ENCODE results near the gene HMG20A. TPM values are rescaled to one million over a fixed set of nuclear protein-coding genes. Genes with fewer than 3 reads are reported as not detected.

The HMG20A gene
- total RNA-seq, 4 donors from 2014 or later: 33.1 to 48.7 (median 40.5) TPM

- TF ChIP-seq POLR2A (IDR thresholded peaks at IDR 0.05) (no peak), CTCF (IDR thresholded peaks at IDR 0.05) (no peak)
- intact Hi-C loops (cut with DNase I): no loop called here
- no peaks in the 10 kb centered on the region for H3K9me3 ChIP-seq
- WGBS, 2 donors: 92 to 97% methylated on average over 6 of the region's 6 CpGs
- no peak overlapping the region for H3K27ac ChIP-seq
- no peak overlapping the region for H3K4me3 ChIP-seq (replicated peaks in 1 of 3)
- no peak for DNase-seq
- no peaks in the 10 kb centered on the region for H3K4me1 ChIP-seq
- no peaks in the 10 kb centered on the region for H3K27me3 ChIP-seq
- H3K36me3 ChIP-seq: no peaks in the 10 kb centered on the region
Observed at GRCh38 chr15:77521206-77521605, 100.5 kb downstream of the HMG20A start.

DNA sequence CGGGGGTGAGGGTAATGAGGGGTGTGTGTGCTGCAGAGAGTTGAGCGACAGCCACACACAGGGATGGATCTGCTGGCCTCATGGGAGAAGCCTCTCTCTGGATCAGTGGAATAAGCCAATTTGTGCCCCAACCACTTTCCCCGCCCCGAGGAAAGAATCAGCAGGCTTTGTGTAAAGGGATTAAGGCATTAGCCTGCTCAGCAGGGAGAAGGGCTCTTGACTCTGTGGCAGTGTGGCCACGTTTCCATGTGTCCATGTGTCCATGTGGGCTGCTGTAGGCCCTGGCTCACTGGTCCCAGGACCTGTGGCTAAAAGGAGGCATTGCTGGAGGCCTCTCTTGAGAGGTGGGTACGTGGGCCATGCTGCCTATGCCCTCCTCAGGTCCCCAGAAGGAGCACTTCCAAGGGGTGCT, 104.7 kb downstream of the HMG20A start:
- H3K36me3 ChIP-seq: no peaks in the 10 kb centered on the region
- H3K4me1 ChIP-seq: peaks cover 0 to 9% of the 10 kb centered on the region in 2 donors
- no peaks in the 10 kb centered on the region for H3K9me3 ChIP-seq
- TF ChIP-seq CTCF (IDR thresholded peaks at IDR 0.05) (no peak), POLR2A (IDR thresholded peaks at IDR 0.05) (no peak)
- intact Hi-C loops (cut with DNase I): no loop called here
- no peak for DNase-seq
- WGBS, 2 donors: 76 to 91% methylated on average over 6 of the region's 6 CpGs
- no peak overlapping the region for H3K27ac ChIP-seq
- H3K27me3 ChIP-seq: no peaks in the 10 kb centered on the region
- no peak overlapping the region for H3K4me3 ChIP-seq (replicated peaks in 1 of 3)

GRCh38 chr15:77525907-77526594, 105.4 kb downstream of the HMG20A start:
- intact Hi-C loops (cut with DNase I): no loop called here

DNA sequence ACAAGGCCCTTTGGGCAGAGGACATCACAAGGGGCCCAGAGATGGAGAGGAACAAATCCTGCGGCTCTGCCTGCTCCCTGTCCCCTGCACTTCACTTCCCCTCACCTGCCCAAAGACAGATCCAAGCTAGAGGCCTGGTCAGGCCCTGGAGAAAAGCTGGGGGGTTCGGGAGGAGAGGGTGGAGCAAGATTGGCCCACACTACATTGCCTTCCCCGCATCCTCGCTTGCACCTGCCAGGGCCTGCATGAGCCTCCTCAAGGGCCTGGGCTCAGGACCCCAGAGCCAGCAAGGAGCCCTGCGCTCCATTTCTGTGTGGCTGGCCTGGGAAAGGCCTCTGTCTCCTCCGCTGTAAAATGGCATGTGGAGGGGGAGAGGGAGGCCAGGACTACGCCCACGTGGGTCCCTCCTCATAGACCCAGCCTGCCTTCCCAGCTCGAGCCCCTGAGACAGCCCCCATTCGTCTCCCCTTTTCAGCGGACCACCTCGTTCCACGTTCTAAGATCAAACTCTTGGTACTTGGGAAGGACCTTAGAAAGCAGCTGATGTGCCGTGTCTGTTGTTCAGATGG, 106.0 kb downstream of the HMG20A start:
- no peaks in the 10 kb centered on the region for H3K9me3 ChIP-seq
- no peak for DNase-seq
- no peak for TF ChIP-seq CTCF (IDR thresholded peaks at IDR 0.05)
- 87 to 90% methylated on average over 14 of the region's 14 CpGs for WGBS, 2 donors
- H3K4me1 ChIP-seq: peaks cover 0 to 9% of the 10 kb centered on the region in 2 donors
- no peak overlapping the region for H3K4me3 ChIP-seq (replicated peaks in 1 of 3)
- H3K36me3 ChIP-seq: no peaks in the 10 kb centered on the region
- intact Hi-C loops (cut with DNase I): no loop called here
- no peaks in the 10 kb centered on the region for H3K27me3 ChIP-seq
- no peak overlapping the region for H3K27ac ChIP-seq

More at GRCh38 chr15:77525907-77526594, 105.4 kb downstream of the HMG20A start:
- no peak for DNase-seq
- H3K9me3 ChIP-seq: no peaks in the 10 kb centered on the region
- H3K4me1 ChIP-seq: peaks cover 0 to 9% of the 10 kb centered on the region in 2 donors
- WGBS, 2 donors: 84 to 95% methylated on average over 10 to 11 of the region's 11 CpGs
- H3K4me3 ChIP-seq (replicated peaks in 1 of 3): no peak overlapping the region
- H3K27me3 ChIP-seq: no peaks in the 10 kb centered on the region
- TF ChIP-seq CTCF (IDR thresholded peaks at IDR 0.05): no peak
- TF ChIP-seq POLR2A (IDR thresholded peaks at IDR 0.05): no peak
- H3K36me3 ChIP-seq: no peaks in the 10 kb centered on the region
- H3K27ac ChIP-seq: no peak overlapping the region

- Histone ChIP-seq H3K27me3 (no peaks in the 10 kb centered on the region), H3K4me3 (replicated peaks in 1 of 3) (no peak overlapping the region), H3K4me1 (peaks cover 0 to 9% of the 10 kb centered on the region in 2 donors), H3K9me3 (no peaks in the 10 kb centered on the region), H3K27ac (no peak overlapping the region), H3K36me3 (no peaks in the 10 kb centered on the region)
- intact Hi-C loops (cut with DNase I): no loop called here
- no peak for TF ChIP-seq POLR2A (IDR thresholded peaks at IDR 0.05)
- no peak for TF ChIP-seq CTCF (IDR thresholded peaks at IDR 0.05)
- DNase-seq: peak; percentile 38 to 53
- WGBS, 2 donors: 46 to 75% methylated on average over 3 to 12 of the region's 15 CpGs
Observed at GRCh38 chr15:77527164-77527778, 106.6 kb downstream of the HMG20A start.

Data from thyroid gland (tissue), 4 donors.